PFSK-1 (cell line): ENCODE data around the gene MAJIN.

ENCODE experiments used
- FOXP2 ChIP-seq: optimal IDR thresholded peaks from 2 replicates; pipeline ENCODE3; 2011; ENCODE audit warnings: borderline replicate concordance, control low read depth, inconsistent platforms; ENCODE audit not compliant: insufficient read depth; ENCODE audit errors: extremely low read length, extremely low read depth
- POLR2AphosphoS5 ChIP-seq: IDR thresholded peaks from 2 replicates; pipeline ENCODE4 v1.6.1; 2012; ENCODE audit warnings: low read depth, mild to moderate bottlenecking, control low read depth, low read length, moderate library complexity
- REST ChIP-seq, 2 experiments: IDR thresholded peaks; 2 replicates each; pipeline versions ENCODE4 v1.6.1 to v1.8.0; 2011 to 2012; ENCODE audit warnings: low read depth in 2 of 2, low read length in 2 of 2, control low read depth in 1 of 2, inconsistent platforms in 1 of 2, mild to moderate bottlenecking in 1 of 2, moderate library complexity in 1 of 2; ENCODE audit not compliant: insufficient read depth in 1 of 2
- SIN3A ChIP-seq: IDR thresholded peaks from 2 replicates; pipeline ENCODE4 v1.6.1; 2012; ENCODE audit warnings: mild to moderate bottlenecking, low read length, moderate library complexity, borderline replicate concordance; ENCODE audit not compliant: insufficient read depth
- TAF1 ChIP-seq: IDR thresholded peaks from 2 replicates; pipeline ENCODE4 v1.6.1; 2012; ENCODE audit warnings: low read length, control low read depth, borderline replicate concordance; ENCODE audit not compliant: insufficient read depth

- TF ChIP-seq REST (IDR thresholded peaks at IDR 0.05; ENCODE audit: insufficient read depth in 1 of 2, low read depth in 2 of 2, low read length in 2 of 2) = no peak
- TF ChIP-seq POLR2AphosphoS5 = 0 out of 2 replicates have a peak, but pooled peaks have one; percentile 16
- TF ChIP-seq TAF1 = no peak
- no peak for TF ChIP-seq SIN3A
- peak; percentile 59 for TF ChIP-seq FOXP2
Measured at GRCh38 chr11:64894070-64894811, 77.7 kb downstream of the MAJIN start.
